ENCODE measurements around the gene KRTAP10-9.
"Not testable (repeated sequence)": the region's sequence is repeated elsewhere in the genome, so short reads cannot be mapped to it uniquely, and the experiment has no call there.

The KRTAP10-9 gene

DNA sequence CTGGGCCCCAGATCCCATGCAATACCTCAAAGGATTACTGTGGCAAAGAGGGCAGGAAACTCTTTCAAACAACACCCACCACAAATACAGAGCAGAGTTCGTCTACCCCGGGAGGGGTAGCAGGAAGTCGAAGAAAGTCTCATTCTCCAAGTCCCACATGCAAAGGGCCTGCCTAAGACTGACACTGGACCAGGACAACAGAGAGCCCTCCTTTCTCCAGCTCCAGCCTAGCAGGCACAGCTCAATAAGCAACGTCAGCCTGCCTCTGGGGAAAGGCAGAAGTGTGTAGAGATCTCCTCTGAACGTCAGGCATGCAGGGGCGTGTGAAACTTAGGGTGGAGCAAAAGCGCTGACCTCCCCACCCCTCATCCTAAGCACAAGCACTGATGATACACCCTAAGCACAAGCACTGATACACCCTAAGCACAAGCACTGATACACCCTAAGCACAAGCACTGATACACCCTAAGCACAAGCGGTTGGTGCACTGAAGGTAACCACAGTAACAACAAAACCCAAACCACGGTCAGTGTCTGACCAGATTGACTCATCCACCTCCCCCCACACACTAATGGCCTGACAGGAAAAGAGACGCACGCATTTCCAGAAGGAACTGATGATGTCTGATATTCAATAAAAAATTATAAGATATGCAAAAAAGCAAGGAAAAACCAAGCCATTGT lies 32.2 kb downstream of the KRTAP10-9 start:
- DNase-seq (ENCODE audit: low read depth in 3 of 3, low spot score in 1 of 3): no peak

DNA sequence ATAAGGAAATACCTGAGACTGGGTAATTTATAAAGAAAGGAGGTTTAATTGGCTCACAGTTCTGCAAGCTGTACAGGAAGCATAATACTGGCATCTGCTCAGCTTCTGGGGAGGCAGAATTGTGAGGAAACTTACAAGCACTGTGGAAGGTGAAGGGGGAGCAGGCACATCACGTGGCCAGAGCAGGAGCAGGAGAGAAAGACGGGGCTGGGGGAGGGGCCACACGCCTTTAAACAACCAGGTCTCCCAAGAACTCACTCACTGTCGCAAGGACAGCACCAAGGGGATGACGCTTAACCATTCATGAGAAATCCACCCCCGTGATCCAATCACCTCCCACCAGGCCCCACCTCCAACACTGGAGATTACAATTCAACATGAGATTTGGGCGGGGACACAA lies 34.7 kb downstream of the KRTAP10-9 start:
- DNase-seq (ENCODE audit: low read depth in 3 of 3, low spot score in 1 of 3): not testable (repeated sequence)

DNA sequence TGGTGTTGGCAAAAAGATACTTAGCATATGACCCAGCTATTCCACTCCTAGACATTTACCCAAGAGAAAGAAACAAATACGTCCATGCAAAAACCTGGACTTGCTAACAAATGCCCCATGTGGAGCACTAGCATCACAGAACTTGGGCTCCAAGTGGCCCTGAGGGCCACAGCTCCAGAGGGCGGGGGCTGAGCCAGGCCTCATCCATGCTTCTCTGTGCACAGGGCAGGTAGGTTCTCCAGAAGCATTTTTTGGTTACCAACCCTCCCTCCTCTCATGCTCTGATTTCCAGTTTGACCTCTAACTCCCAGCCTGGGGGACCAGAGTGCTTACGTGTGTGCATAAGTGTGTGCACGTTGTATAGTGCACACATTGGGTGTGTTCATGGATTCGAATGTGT lies 37.8 kb downstream of the KRTAP10-9 start:
- no peak for DNase-seq (ENCODE audit: low read depth in 3 of 3, low spot score in 1 of 3)

DNA sequence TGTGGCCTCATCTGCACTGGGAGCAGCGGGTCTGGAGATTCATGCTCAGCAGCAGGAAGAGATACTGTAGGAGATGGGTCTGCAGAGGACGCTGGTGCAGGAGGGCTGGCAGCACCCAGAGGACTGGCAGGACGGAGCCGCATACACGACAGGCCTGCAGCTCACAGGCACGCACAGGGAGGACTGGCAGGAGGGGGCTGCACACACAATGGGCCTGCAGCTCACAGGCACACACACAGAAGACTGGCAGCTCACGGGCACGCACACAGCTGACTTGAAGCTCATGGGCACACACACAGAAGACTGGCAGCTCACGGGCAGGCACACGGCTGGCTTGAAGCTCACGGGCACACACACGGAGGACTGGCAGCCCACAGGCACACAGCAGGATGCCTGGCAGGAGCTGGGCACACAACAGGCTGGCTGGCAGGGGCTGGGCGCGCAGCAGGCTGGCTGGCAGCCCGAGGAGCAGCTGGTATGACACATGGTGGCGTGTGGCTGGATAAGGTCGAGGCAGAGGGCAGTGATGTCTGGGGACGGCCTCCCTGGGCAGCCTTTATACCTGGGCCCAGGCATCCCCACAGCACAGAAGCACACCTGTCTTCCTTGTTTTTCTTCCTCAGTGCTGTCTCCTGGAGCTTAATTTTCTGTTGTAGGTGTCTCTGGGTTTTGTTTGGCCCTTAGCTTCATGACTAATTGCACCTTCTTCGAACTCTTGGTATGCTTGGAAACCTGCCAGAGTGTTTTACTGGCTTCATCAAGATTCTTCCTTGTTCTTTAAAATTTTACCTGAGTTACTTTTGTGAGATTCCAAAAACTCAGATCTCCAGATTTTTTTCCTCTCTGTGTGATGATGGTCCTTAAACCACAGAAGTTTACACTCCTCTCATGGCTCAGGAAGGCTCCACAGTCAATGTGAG lies 39.8 kb downstream of the KRTAP10-9 start, which contains the start of gene KRTAP12-2:
Gene KRTAP12-2, minus strand, starts transcription at position 527 of the 920 bp plus-strand sequence. Its CDS starts 41 bp downstream, at position 486.
- DNase-seq (ENCODE audit: low read depth in 3 of 3, low spot score in 1 of 3): no peak

DNA sequence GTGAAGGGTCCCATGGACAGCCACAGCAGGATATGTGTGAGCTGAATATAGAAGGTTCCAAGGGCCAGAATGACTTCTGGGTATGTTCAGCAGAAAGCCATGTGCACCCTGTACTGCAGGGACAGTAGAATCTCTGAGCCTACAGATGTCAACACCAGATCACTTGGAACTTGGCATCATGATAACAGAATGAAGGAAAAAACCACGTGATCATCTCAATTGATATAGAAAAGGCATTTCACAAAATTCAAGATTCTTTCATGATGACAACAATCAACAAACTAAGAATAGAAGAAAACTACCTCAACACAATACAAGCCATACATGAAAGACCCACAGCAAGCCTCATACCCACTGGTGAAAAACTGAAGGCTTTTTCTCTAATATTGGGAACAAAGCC lies 40.7 kb downstream of the KRTAP10-9 start:
- no peak for DNase-seq (ENCODE audit: low read depth in 3 of 3, low spot score in 1 of 3)

DNA sequence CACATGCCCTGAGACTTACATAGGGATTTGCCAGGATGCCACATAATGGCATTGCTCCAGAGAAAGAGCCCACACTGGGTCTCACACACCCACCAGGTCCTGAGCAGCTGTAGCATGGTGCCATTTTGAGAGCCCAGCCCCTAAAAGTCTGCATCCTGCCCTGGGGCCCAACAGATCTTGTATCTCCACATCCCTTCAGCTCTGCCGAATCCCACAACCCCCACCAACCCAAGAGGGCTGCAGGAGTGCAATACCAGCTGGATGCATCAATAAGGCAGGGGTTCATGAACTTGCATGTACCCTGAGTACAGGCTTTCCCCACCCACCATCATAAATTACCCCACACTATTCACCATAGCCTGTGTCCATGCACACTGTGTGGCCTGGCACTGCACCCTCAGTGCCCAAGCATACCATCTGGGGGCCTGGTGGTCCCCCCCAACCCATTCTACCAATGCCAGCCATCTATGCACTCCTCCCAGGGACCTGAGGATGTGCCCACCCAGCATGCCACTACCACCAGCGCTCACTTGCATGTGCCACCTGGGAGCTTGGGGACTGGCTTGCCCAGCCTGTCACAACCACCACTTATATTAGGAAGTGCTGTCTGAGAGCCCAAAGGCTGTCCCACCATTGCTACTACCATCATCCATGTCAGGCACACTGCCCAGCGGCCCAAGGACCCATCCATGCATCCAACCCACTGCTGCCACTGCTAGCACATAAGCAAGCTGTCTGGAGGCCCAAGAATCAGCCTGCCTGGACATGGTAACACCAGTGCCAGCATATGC lies 43.9 kb downstream of the KRTAP10-9 start:
- DNase-seq (ENCODE audit: low read depth in 3 of 3, low spot score in 1 of 3): no peak

DNA sequence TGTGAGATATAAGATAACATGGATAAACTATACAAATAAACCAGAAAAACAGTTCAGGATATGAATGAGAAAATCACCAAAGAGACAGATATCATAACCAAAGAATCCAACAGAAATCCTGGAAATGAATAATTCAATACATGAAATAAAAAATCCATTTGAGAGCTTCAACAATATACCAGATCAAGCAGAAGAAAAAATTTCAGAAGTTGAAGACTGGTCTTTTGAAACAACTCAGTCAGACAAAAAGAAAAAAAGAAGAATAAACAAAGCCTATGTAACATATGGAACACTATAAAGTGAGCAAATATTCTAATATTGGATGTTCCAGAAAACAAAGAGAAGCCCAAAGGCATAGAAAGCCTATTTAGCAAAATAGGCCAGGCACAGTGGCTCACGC lies 45.0 kb downstream of the KRTAP10-9 start:
- DNase-seq (ENCODE audit: low read depth in 3 of 3, low spot score in 1 of 3): no peak

DNA sequence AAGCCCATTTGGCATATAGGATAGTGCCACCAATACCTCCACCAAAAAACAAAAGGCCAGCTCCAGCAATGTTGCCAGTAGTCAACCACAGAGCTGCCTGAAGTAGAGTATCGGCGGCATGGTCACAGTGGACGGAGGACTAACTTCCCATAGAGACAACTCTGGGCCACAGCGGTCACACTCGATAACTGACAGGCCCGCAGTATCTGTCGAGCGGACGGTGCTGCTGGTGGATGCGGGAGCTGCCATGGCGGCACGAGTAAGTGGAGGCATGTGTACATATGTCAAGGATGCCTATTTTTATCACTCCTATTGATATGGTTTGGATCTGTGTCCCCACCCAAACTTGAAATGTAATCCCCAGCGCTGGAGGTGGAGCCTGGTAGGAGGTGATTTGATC lies 51.0 kb downstream of the KRTAP10-9 start:
- no peak for DNase-seq (ENCODE audit: low read depth in 3 of 3, low spot score in 1 of 3)
